Smooth muscle cell (in vitro differentiated cells): Measurements from ENCODE around the gene APOO. TPM values are rescaled to one million over a fixed set of nuclear protein-coding genes. Genes with fewer than 3 reads are reported as not detected.

ENCODE experiments used
- DNase-seq: peaks from one replicate; lab custom pipeline; 2025; ENCODE audit not compliant: unreplicated experiment; lab: John Stamatoyannopoulos, UW
- H2AFZ ChIP-seq: fragments of 200-600 bp; sonication (generic); 2 replicates; pipeline ENCODE4 v1.6.0; 2016; ENCODE audit warnings: antibody characterized with exemption, low read depth, mild to moderate bottlenecking
- H3F3A ChIP-seq: fragments of 200-600 bp; sonication (generic); 2 replicates; pipeline ENCODE4 v1.6.0; 2017; ENCODE audit warnings: antibody characterized with exemption, low read depth
- H3K27ac ChIP-seq: fragments of 200-600 bp; sonication (generic); 2 replicates; pipeline ENCODE4 v1.5.1; 2016; ENCODE audit warnings: low read depth, mild to moderate bottlenecking
- H3K27me3 ChIP-seq: fragments of 200-600 bp; sonication (generic); 2 replicates; pipeline ENCODE4 v1.6.1; 2016; ENCODE audit warnings: low read depth, mild to moderate bottlenecking
- H3K36me3 ChIP-seq: fragments of 200-600 bp; sonication (generic); 2 replicates; pipeline ENCODE4 v1.5.1; 2016; ENCODE audit warnings: low read depth
- H3K4me1 ChIP-seq: fragments of 200-600 bp; sonication (generic); 2 replicates; pipeline ENCODE4 v1.5.1; 2016; ENCODE audit warnings: low read depth
- H3K4me2 ChIP-seq: fragments of 200-600 bp; sonication (generic); 2 replicates; pipeline ENCODE4 v1.6.0; 2016; ENCODE audit warnings: mild to moderate bottlenecking
- H3K4me3 ChIP-seq: fragments of 200-600 bp; sonication (generic); 2 replicates; pipeline ENCODE4 v1.5.1; 2016; ENCODE audit warnings: mild to moderate bottlenecking
- H3K79me2 ChIP-seq: fragments of 200-600 bp; sonication (generic); 2 replicates; pipeline ENCODE4 v1.6.0; 2016; ENCODE audit warnings: low read depth, mild to moderate bottlenecking
- H3K9ac ChIP-seq: fragments of 200-600 bp; sonication (generic); 2 replicates; pipeline ENCODE4 v1.6.0; 2016; ENCODE audit warnings: low read depth
- H3K9me3 ChIP-seq: fragments of 200-600 bp; sonication (generic); replicated peaks from 2 replicates; pipeline ENCODE4 v1.5.1; 2016; ENCODE audit warnings: low read depth
- H4K20me1 ChIP-seq: fragments of 200-600 bp; sonication (generic); 2 replicates; pipeline ENCODE4 v1.6.0; 2016; ENCODE audit warnings: low read depth
- WGBS: methylation state at CpG from one replicate; pipeline ENCODE4 v1.1.7; 2016; ENCODE audit warnings: low lambda C conversion rate; 5-methylcytosine and 5-hydroxymethylcytosine counted together
- polyA plus RNA-seq: library from polyadenylated mRNA; unstranded; fragments of >200 nt; fragmentation: Nextera tagmentation; extraction: Ambion mirVana; gene quantifications from 2 replicates; pipeline ENCODE4 v1.2.1, GENCODE V29; 2016
- total RNA-seq: library from RNA; depleted of rRNA; stranded (reverse); fragments of >200 nt; gene quantifications from 2 replicates; pipeline ENCODE4 v1.2.3, GENCODE V29; 2014
- TF ChIP-seq, protein P1 (sequence below): fragments of 200-600 bp; sonication (generic); IDR thresholded peaks from 2 replicates; pipeline ENCODE4 v1.5.1; 2017; ENCODE audit warnings: borderline replicate concordance, mild to moderate bottlenecking, antibody characterized with exemption; ENCODE audit not compliant: insufficient read depth, poor library complexity, severe bottlenecking

The APOO gene
- total and polyA plus RNA-seq, 2 experiments from 2014 or later, result 38.7 to 54.3 TPM

DNA sequence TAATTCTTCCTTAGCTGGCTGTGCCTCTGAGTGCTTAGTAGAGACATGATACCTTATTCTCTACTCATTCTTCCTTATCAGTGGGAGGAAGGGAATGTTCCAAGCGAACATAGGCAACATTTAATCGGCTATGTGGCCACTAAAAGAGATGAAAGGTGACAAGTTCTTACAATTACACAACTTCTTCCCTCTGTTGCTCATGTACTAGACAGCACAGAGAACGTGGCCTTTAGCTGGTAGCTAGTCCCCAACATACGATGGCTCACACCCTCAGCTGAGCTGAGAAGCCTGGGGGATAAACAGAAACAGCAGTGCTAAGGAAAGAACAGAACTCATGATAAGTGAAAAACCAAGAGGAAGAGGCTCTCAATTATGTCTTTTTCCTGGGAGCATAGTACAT is 52.2 kb downstream of the APOO start:
- no peaks in the 10 kb centered on the region for H3K36me3 ChIP-seq
- WGBS, result 51% methylated on average over 4 of the region's 4 CpGs
- no peaks in the 10 kb centered on the region for H3F3A ChIP-seq
- H3K27ac ChIP-seq, result peak overlapping the region; percentile 36
- no peak overlapping the region for H3K4me3 ChIP-seq
- TF ChIP-seq, protein P1, sequence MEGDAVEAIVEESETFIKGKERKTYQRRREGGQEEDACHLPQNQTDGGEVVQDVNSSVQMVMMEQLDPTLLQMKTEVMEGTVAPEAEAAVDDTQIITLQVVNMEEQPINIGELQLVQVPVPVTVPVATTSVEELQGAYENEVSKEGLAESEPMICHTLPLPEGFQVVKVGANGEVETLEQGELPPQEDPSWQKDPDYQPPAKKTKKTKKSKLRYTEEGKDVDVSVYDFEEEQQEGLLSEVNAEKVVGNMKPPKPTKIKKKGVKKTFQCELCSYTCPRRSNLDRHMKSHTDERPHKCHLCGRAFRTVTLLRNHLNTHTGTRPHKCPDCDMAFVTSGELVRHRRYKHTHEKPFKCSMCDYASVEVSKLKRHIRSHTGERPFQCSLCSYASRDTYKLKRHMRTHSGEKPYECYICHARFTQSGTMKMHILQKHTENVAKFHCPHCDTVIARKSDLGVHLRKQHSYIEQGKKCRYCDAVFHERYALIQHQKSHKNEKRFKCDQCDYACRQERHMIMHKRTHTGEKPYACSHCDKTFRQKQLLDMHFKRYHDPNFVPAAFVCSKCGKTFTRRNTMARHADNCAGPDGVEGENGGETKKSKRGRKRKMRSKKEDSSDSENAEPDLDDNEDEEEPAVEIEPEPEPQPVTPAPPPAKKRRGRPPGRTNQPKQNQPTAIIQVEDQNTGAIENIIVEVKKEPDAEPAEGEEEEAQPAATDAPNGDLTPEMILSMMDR, result no peak
- no peak overlapping the region for H2AFZ ChIP-seq
- H3K27me3 ChIP-seq, result no peaks in the 10 kb centered on the region
- no peaks in the 10 kb centered on the region for H3K9me3 ChIP-seq
- no peaks in the 10 kb centered on the region for H3K4me1 ChIP-seq
- H4K20me1 ChIP-seq, result no peaks in the 10 kb centered on the region
- no peaks in the 10 kb centered on the region for H3K79me2 ChIP-seq
- H3K4me2 ChIP-seq, result no peak overlapping the region
- DNase-seq, result no peak
- H3K9ac ChIP-seq, result no peak overlapping the region

DNA sequence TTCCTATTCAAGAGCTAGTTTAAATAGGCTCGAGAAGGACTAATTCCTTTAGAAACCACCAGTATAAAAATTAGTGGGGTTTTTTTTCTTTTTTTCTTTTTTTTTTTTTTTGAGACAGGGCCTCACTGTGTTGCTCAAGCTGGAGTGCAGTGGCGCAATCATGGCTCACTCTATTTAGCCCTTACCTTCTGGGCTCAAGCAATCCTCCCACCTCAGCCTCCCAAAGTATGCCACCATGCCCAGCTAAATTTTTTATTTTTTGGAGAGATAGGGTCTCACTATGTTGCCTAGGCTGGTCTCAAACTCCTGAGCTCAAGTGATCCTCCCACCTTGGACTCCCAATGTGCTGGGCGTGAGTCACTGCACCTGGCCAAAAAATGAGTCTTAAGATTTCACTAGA is 52.8 kb downstream of the APOO start:
- Histone ChIP-seq H3K27ac (no peak overlapping the region), H4K20me1 (no peaks in the 10 kb centered on the region), H3K4me1 (no peaks in the 10 kb centered on the region), H3K79me2 (no peaks in the 10 kb centered on the region), H3F3A (no peaks in the 10 kb centered on the region), H3K9ac (no peak overlapping the region), H3K9me3 (no peaks in the 10 kb centered on the region), H3K27me3 (no peaks in the 10 kb centered on the region), H3K4me3 (no peak overlapping the region), H3K36me3 (no peaks in the 10 kb centered on the region), H3K4me2 (no peak overlapping the region), H2AFZ (no peak overlapping the region)
- TF ChIP-seq, protein P1, result no peak
- WGBS, result 94% methylated on average over 3 of the region's 3 CpGs
- DNase-seq, result no peak

- no peak for DNase-seq
- 65% methylated on average over 4 of the region's 4 CpGs for WGBS
- no peaks in the 10 kb centered on the region for H4K20me1 ChIP-seq
Observed at GRCh38 chrX:23854122-23854521, 53.6 kb downstream of the APOO start.

DNA sequence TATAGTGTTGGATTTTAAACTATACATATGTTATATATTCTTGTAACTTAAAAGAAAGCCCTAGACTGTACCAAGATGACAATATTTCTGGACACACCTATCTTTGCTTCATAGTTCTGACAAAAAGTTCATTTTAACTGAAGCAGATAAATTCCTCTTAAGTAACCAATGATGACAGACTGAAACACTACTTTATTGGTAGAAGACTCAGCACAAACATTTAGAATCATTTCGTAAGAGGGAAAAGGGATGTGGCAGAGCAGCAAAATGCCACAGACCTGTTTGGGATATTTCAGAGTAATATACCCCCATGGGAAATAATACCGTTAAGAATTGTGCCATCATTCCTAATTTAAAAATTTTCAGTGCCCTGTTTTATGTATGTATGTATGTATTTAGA is 56.2 kb downstream of the APOO start:
- Histone ChIP-seq H4K20me1 (no peaks in the 10 kb centered on the region), H3K4me3 (no peak overlapping the region), H2AFZ (no peak overlapping the region), H3K4me1 (no peaks in the 10 kb centered on the region), H3K27ac (no peak overlapping the region), H3K9me3 (no peaks in the 10 kb centered on the region), H3K27me3 (no peaks in the 10 kb centered on the region), H3K4me2 (no peak overlapping the region), H3K36me3 (no peaks in the 10 kb centered on the region), H3F3A (no peaks in the 10 kb centered on the region), H3K9ac (no peak overlapping the region), H3K79me2 (no peaks in the 10 kb centered on the region)
- DNase-seq, result no peak
- TF ChIP-seq, protein P1, result no peak
- 97% methylated on average over 2 of the region's 2 CpGs for WGBS

More at GRCh38 chrX:23854122-23854521, 53.6 kb downstream of the APOO start:
- no peaks in the 10 kb centered on the region for H3K27me3 ChIP-seq
- no peak overlapping the region for H3K4me2 ChIP-seq
- H3K36me3 ChIP-seq, result no peaks in the 10 kb centered on the region
- no peak overlapping the region for H3K9ac ChIP-seq
- no peak overlapping the region for H2AFZ ChIP-seq
- H3K4me3 ChIP-seq, result no peak overlapping the region
- H3K4me1 ChIP-seq, result no peaks in the 10 kb centered on the region
- H3K79me2 ChIP-seq, result no peaks in the 10 kb centered on the region
- no peaks in the 10 kb centered on the region for H3F3A ChIP-seq
- no peaks in the 10 kb centered on the region for H3K9me3 ChIP-seq
- TF ChIP-seq, protein P1, result no peak
- no peak overlapping the region for H3K27ac ChIP-seq
